Measurements from ENCODE around the gene ELF5.

ELF5 gene

GRCh38 chr11:34513682-34514449 is at the start of gene ELF5:
TSS of gene ELF5 (minus strand) at chr11:34513794. CDS start at chr11:34505749, 8,045 bp downstream.
- no peak for DNase-seq (ENCODE audit: low read depth, low spot score)

DNA sequence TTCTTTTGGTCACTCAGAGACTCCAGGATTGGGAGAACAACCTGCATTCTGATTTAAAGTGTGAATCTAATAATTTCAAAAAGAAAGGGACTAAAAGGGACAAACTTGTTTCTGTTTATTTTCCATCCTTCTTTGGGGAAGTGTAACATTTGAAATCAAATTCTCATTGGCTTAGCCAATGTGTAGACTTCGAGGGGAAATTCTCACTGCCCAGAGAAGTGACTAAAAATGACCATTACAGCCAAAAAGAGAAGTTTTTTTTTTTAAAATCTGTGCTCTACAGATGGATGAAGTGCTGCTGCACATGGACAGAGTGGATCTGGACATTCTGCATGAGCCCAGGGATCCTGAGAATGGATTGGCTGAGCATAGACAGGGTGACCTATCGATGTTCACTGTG is 49.4 kb upstream of the ELF5 start:
- DNase-seq (ENCODE audit: low read depth, low spot score): no peak

GRCh38 chr11:34560511-34560910 is 46.9 kb upstream of the ELF5 start:
- DNase-seq (ENCODE audit: low read depth, low spot score): no peak

- no peak for DNase-seq (ENCODE audit: low read depth, low spot score)
These were observed 45.1 kb upstream of the ELF5 start for GRCh38 chr11:34558673-34559072.

DNA sequence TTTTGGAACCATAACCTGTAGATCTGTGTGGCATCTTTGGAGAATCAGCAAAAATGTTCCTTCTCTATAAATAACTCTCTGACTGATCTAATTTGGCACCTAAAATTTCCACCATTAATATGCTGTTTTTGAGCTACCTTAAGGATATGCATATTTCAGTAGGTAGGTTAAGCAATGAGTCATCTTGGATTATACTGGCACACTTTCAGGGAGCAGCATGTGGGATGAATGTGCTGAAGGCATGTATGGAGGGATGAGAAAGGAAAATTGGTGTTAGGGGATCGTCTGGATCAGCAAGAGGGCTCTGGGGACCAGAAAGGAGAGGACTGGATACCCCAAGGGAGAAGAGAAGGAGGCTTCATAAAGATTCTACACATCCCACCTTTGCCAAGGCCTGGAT is 44.6 kb upstream of the ELF5 start:
- DNase-seq (ENCODE audit: low read depth, low spot score): no peak

- no peak for DNase-seq (ENCODE audit: low read depth, low spot score)
These were observed 38.7 kb upstream of the ELF5 start for GRCh38 chr11:34552270-34552669.

DNA sequence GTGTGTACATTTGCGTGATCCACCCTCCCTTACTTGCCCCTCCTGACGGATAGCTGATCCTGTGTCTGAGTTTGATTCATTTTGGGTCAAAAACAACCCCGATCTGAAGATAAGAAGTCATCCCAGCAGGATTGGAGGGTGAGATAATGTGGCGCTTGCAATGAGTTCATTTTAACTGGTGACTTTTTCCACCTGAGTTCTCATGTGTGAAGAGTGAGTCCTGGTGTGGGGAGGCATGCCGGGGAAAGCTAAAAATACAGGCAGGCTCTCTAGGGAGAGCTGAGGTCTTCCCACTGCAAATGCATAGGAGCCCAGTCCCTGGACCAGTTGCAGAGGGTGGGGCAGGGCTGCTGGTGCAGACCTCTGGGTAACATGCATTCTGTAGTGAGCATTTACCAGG is 35.7 kb upstream of the ELF5 start:
- no peak for DNase-seq (ENCODE audit: low read depth, low spot score)

DNA sequence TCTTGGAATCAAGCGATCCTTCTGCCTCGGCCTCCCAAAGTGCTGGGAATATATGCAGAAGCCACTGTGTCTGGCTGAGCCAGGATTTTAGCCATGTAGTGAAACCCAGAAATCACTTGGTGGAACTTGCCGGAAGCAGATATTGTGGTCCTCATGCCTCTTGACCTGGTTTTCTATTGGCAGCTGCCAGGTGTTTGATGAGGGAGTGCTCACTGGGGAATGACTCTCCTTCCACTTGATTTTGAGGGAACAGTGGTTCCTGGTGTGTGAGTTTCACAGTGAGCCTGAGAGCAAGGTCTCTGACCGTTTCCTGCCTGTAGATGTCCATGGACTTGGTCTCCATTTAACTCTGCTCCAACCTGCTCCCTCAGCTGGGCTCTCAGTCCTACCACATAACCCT is 34.7 kb upstream of the ELF5 start:
- DNase-seq (ENCODE audit: low read depth, low spot score): no peak

DNA sequence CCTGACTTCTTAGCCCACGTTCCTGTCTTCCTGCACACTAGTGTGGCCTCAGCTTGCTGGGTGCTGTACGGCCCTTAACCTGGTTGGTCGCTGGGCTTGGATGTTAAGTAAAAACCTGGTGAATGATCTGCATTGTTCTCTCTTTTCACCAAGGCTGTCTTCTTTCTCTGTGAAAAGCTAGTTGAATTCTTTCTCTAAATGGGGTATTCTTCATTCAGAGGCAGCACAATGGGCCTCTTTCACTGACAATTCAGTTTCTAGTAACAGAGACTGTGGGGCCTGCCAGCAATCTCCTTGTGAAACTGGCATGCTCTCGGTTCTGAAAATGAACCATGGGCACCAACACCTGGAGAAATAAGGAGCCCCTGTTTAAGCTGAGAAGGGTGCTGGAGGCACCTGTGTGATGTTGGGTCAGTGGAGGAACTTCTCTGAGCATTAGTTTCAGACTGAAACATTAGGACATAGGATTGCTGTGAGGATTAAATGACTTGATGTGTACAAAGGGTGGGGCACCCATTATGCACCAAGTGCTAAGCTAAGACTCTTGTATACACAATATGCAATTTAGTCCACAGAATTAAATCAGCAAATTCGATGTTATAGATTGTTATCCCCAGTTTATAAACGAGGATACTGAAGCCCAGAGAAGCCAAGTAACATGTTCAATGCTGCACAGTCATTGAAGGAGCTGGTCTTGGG is 33.1 kb upstream of the ELF5 start:
- DNase-seq (ENCODE audit: low read depth, low spot score): no peak

DNA sequence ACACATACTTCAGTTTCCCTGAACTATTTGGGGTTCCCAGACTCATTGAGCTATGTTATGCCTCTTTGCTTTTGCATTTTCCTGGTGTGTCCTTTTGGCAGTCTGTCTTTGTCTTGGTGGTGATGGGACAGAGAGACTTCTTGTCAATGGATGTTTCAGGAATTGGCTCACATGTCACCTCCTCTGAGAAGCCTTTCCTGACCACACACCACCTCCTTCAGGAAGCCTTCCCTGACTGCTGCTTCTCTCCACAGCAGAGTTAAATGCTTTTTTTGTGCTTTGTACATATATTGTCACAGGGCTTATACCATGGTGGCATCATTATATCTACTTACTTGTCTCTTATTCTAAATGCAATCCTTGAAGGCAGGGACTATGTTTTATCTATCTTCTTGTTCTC is 28.5 kb upstream of the ELF5 start:
- no peak for DNase-seq (ENCODE audit: low read depth, low spot score)

- no peak for DNase-seq (ENCODE audit: low read depth, low spot score)
These were observed 27.3 kb upstream of the ELF5 start for GRCh38 chr11:34540870-34541269.

GRCh38 chr11:34537636-34538035 is 24.0 kb upstream of the ELF5 start:
- DNase-seq (ENCODE audit: low read depth, low spot score): no peak

DNA sequence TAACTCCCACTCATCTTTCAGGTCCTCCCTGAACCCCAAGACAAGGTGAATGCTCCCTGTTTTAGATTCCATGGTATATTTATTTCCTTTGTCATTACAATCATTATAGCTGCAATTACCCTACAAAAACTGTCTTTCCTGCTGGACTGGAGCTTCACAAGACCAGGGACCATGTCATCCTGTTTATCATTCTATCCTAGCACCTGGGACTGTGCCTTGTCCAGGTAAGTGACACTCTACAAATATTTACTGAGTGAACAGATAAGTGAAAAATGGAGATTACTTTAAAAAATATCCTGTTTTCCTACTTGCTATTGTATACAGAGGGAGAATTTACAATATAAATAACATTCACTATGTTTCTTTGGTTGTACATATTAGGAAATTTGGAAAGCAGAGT is 22.5 kb upstream of the ELF5 start:
- DNase-seq (ENCODE audit: low read depth, low spot score): no peak

- DNase-seq (ENCODE audit: low read depth, low spot score): no peak
These were observed 21.2 kb upstream of the ELF5 start for GRCh38 chr11:34534826-34535225.

- DNase-seq (ENCODE audit: low read depth, low spot score): no peak
These were observed 18.1 kb upstream of the ELF5 start for GRCh38 chr11:34531663-34532062.

GRCh38 chr11:34530545-34531234 is 17.1 kb upstream of the ELF5 start:
- DNase-seq (ENCODE audit: low read depth, low spot score): no peak

DNA sequence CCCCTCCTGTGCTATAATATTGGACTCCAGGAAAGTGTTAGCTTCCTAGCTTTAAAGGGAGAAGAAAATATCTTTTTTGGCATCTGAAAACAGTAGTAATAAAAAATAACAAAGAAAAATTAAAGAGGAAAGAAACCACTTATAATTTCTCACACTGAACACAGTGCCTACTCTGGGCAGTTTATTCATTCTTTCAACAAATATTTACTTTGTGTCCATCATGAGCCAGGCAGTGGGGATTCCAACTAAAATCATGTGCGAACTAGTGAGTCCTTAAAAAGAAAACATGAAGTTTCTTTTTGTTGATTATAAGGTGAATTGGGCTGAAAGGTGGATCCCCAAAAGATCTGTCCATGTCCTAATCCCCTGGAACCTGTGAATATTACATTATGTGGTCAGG is 16.0 kb upstream of the ELF5 start:
- DNase-seq (ENCODE audit: low read depth, low spot score): no peak

DNA sequence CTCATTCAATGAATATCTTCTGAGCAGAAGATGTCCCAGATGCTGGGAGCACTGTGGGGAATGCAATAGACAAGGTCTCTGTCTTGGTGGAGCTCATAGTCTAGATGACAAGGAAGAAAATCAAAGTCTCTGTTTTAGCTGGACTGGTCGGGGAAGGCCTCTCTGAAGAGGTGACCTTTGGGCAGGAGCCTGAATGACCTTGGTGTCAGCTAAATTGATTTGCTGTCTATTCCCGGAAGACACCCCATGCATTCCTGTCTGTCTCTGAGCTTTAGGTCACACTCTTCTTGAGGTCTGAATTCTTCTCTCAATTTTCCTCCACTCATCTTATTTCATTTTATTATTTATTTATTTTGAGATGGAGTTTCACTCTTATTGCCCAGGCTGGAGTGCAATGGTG is 14.5 kb upstream of the ELF5 start:
- no peak for DNase-seq (ENCODE audit: low read depth, low spot score)

DNA sequence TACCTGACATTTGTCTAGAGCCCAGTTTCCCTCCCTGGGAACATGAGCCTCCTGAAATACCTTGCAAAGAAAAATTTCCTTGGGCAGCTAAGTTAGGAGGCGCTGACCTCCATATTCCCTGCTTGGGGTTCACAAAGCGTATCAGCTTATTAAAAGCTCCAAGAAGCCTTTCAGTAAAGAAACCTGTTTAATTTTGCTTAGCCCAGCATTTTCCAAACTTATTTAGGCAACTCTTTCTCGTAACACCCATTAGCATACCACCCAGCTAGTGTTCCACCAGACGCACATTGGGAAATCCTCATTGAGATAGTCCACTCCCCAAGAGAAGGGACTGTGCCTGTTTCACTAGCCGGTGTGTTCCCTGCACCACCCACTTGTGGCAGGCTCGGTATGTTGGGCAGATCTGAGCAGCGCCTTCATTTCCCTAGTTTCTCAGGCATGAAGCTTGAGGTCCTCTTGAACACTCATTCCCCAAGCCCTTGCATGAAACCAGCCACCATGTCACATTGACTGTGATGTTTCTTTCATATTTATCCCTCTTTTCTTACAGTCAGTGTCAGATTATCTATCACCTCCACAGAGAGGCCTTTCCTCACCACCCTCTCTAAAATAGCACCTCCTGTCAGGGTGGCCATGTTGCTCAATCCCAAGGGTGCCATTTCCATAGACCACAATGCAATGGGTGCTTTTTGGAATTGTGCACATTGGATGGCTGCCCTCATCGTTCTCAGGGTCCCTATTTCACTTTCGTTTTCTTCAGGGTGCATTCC is 12.5 kb upstream of the ELF5 start:
- no peak for DNase-seq (ENCODE audit: low read depth, low spot score)

GRCh38 chr11:34525098-34525497 is 11.5 kb upstream of the ELF5 start:
- no peak for DNase-seq (ENCODE audit: low read depth, low spot score)

DNA sequence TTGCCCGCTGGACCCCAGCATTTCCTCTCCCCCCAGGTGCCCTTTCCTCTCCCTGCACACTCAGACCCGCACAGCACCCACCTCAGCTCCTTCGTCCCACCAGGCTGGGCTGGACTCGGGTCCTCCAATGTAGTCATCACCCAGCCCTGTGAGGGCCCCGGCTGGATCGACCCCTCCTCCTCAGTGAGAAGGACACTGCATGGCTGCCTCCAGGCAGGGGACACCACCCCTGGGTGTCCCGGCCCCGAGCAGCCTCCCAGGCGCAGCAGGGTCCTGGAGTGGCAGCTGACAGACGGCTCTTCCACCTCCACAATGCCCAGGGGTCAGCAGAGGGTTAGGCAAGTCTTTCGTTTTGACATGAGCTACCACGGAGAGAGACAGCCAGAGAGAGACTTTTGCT is 11.1 kb upstream of the ELF5 start:
- DNase-seq (ENCODE audit: low read depth, low spot score): no peak

- no peak for DNase-seq (ENCODE audit: low read depth, low spot score)
These were observed 9.5 kb upstream of the ELF5 start for GRCh38 chr11:34523053-34523452.

Data from activated naive CD8-positive, alpha-beta T cell treated with anti-CD3 and anti-CD28 coated beads, Interleukin-2, amount 50 U/mL, for 16 hours (primary cell).